Natural killer cell (primary cell): ENCODE results near the gene ATXN10. TPM values are rescaled to one million over a fixed set of nuclear protein-coding genes. Genes with fewer than 3 reads are reported as not detected.
A peak's percentile ranks its signal among the peaks of the same experiment; 100 is the strongest.

Experiments
- ATAC-seq, 3 donors: fragments of 150-1000 bp in 2 of 3; fragments of 200-7000 bp in 1 of 3; cut with Tn5 transposase; 1 replicate in 1 of 3; 2 replicates in 2 of 3; pipeline ENCODE4 v1.10.0; 2021; ENCODE audit warnings: mild to moderate bottlenecking in 2 of 3, moderate library complexity in 2 of 3
- DNase-seq, 2 donors: peaks; one replicate each; pipeline versions ENCODE4 v3.0.0 to v3.0.0-alpha.2; 2013 to 2021; ENCODE audit warnings: mixed read lengths in 1 of 2
- H3K27ac ChIP-seq: one replicate; pipeline ENCODE4 v1.5.1; 2013; ENCODE audit warnings: mild to moderate bottlenecking, low read length
- H3K27me3 ChIP-seq: one replicate; pipeline ENCODE4 v1.6.1; 2013; ENCODE audit warnings: low read length; ENCODE audit not compliant: control insufficient read depth, insufficient read depth
- H3K36me3 ChIP-seq: one replicate; pipeline ENCODE4 v1.6.1; 2013; ENCODE audit warnings: low read length; ENCODE audit not compliant: control insufficient read depth, insufficient read depth
- H3K4me1 ChIP-seq: one replicate; pipeline ENCODE4 v1.6.1; 2013; ENCODE audit warnings: low read length; ENCODE audit not compliant: control insufficient read depth, insufficient read depth
- H3K4me3 ChIP-seq: one replicate; pipeline ENCODE4 v1.5.1; 2013; ENCODE audit warnings: low read length
- H3K9me3 ChIP-seq: one replicate; pipeline ENCODE4 v1.6.1; 2013; ENCODE audit warnings: low read length; ENCODE audit not compliant: control insufficient read depth, insufficient read depth
- H3K27ac Mint-ChIP-seq, 2 donors: one replicate each; pipeline ENCODE4 v1.8.0; 2022; ENCODE audit warnings: mild to moderate bottlenecking in 2 of 2, mixed read lengths in 2 of 2, moderate library complexity in 1 of 2
- H3K27me3 Mint-ChIP-seq, 2 donors: one replicate each; pipeline ENCODE4 v1.8.0; 2022; ENCODE audit warnings: low read depth in 2 of 2, mixed read lengths in 2 of 2
- H3K36me3 Mint-ChIP-seq: one replicate; pipeline ENCODE4 v1.8.0; 2022; ENCODE audit warnings: mixed read lengths
- H3K4me1 Mint-ChIP-seq, 2 donors: one replicate each; pipeline ENCODE4 v1.8.0; 2022; ENCODE audit warnings: mixed read lengths in 2 of 2
- H3K4me3 Mint-ChIP-seq: one replicate; pipeline ENCODE4 v1.8.0; 2022; ENCODE audit warnings: mild to moderate bottlenecking, moderate library complexity, mixed read lengths
- H3K9me3 Mint-ChIP-seq, 2 donors: one replicate each; pipeline ENCODE4 v1.8.0; 2022; ENCODE audit warnings: mixed read lengths in 2 of 2
- WGBS: methylation state at CpG from one replicate; pipeline ENCODE4 v1.1.7; 2013; ENCODE audit warnings: missing lambda C conversion rate; ENCODE audit not compliant: insufficient coverage; 5-methylcytosine and 5-hydroxymethylcytosine counted together
- intact Hi-C: fragments of 100-400 bp; cut with micrococcal nuclease; formaldehyde crosslinking; loops from one replicate; pipeline ENCODE4 v1.14.2; 2022
- total RNA-seq, 4 donors: library from RNA; stranded (reverse); fragments of 120-200 nt in 1 of 4; gene quantifications; one replicate each; pipeline versions ENCODE4 v1.2.3 to v1.2.4, GENCODE V29; 2013 to 2022
- TF ChIP-seq, protein P1 (sequence below): fragments of 200-600 bp; IDR thresholded peaks from one replicate; pipeline ENCODE4 v1.8.0; 2022; ENCODE audit warnings: antibody characterized with exemption

Gene ATXN10
- total RNA-seq, 3 donors from 2014 or later (not counting 1 experiment from before 2014, with no cell fraction given), result 79.3 to 90.5 (median 88.8) TPM

DNA sequence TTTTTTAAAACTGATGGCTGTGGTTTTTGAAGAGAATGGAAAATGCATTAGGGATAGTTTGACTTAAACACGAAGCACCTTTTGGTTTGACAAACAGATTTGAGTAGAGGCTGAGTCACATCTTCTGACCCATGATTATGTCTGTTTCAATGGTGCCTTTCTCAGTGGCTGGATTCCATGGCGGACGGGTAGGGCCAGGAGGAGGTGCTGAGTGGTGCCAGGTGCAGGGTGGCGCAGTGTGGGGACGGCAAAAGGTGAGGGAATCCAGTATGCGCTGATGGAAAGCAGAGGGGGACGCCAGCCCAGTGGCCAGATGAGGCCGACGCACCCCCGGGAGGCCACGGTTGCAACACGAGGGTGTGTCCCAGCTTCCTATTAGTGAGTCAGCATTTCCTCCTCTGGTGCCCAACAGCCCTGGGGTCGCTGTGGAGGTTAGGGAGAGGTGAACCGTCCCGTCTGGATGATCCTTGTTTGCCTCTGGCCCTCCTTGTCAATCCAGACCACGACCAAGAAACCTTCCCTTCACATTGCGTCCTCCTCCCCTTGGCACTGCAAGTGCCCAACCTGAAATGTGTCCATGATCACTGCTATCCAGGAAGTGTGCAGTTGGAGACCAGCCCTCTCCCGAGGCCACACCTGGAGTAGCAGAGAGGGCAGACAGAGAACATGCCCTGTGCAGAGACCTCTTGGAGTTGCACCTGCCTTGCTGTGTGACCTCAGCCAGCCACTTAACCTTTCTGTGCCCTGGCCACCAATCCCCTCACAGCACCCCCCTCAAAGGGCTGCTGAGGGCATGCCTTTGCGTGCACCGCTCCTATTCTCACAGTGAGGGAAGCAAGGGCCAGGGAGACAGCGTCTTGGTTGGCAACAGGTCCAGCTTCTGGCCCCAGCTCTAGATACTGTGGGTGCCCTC is 32.5 kb upstream of the ATXN10 start:
- WGBS, result 46% methylated on average over 20 of the region's 21 CpGs
- H3K9me3 Mint-ChIP-seq, result no peaks in the 10 kb centered on the region
- H3K36me3 ChIP-seq, result no peaks in the 10 kb centered on the region
- peaks cover 20 to 22% of the 10 kb centered on the region in 2 donors for H3K4me1 Mint-ChIP-seq
- TF ChIP-seq, protein P1, sequence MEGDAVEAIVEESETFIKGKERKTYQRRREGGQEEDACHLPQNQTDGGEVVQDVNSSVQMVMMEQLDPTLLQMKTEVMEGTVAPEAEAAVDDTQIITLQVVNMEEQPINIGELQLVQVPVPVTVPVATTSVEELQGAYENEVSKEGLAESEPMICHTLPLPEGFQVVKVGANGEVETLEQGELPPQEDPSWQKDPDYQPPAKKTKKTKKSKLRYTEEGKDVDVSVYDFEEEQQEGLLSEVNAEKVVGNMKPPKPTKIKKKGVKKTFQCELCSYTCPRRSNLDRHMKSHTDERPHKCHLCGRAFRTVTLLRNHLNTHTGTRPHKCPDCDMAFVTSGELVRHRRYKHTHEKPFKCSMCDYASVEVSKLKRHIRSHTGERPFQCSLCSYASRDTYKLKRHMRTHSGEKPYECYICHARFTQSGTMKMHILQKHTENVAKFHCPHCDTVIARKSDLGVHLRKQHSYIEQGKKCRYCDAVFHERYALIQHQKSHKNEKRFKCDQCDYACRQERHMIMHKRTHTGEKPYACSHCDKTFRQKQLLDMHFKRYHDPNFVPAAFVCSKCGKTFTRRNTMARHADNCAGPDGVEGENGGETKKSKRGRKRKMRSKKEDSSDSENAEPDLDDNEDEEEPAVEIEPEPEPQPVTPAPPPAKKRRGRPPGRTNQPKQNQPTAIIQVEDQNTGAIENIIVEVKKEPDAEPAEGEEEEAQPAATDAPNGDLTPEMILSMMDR, result no peak
- H3K27me3 Mint-ChIP-seq, result peaks cover 11 to 26% of the 10 kb centered on the region in 2 donors
- H3K4me3 Mint-ChIP-seq, result peak overlapping the region; percentile 50
- no peaks in the 10 kb centered on the region for H3K9me3 ChIP-seq
- H3K27ac Mint-ChIP-seq, result peak overlapping the region in 1 of 2 donors; percentile 78
- H3K27ac ChIP-seq, result no peak overlapping the region
- no peak for ATAC-seq
- no peak overlapping the region for H3K4me3 ChIP-seq
- no peaks in the 10 kb centered on the region for H3K36me3 Mint-ChIP-seq
- DNase-seq, result no peak
- intact Hi-C loops, result no loop called here
- H3K27me3 ChIP-seq, result no peaks in the 10 kb centered on the region
- H3K4me1 ChIP-seq, result peaks cover 20% of the 10 kb centered on the region

DNA sequence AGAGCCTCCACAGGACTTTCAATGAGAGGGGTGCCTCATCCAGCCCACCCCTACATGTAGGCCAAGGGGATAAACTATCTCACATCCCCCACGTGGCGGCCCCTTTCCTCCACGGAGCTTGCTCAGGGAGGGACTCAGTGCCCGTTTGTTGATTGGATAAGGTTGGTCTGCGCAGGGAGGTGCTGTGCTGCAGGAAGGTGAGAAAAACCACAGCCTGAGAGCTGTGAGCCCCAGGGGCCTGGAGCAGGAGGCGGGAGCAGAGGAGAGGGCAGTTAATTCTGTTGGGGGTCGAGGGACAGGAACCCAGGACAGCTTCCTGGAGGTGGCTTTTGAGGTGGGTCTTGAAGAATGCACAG is 31.9 kb upstream of the ATXN10 start:
- H3K9me3 Mint-ChIP-seq, result no peaks in the 10 kb centered on the region
- H3K4me3 Mint-ChIP-seq, result peak overlapping the region; percentile 50
- Histone ChIP-seq H3K36me3 (no peaks in the 10 kb centered on the region), H3K27ac (no peak overlapping the region), H3K9me3 (no peaks in the 10 kb centered on the region), H3K4me3 (no peak overlapping the region), H3K27me3 (no peaks in the 10 kb centered on the region), H3K4me1 (peaks cover 23% of the 10 kb centered on the region)
- peak overlapping the region in 1 of 2 donors; percentile 78 for H3K27ac Mint-ChIP-seq
- TF ChIP-seq, protein P1, result no peak
- no peaks in the 10 kb centered on the region for H3K36me3 Mint-ChIP-seq
- peak; percentile 60 to 78 (median 76) for ATAC-seq
- intact Hi-C loops, result no loop called here
- H3K4me1 Mint-ChIP-seq, result peaks cover 20 to 22% of the 10 kb centered on the region in 2 donors
- 3% methylated on average over 7 of the region's 7 CpGs for WGBS
- DNase-seq, result peak in 1 of 2 donors; percentile 12
- peaks cover 11 to 26% of the 10 kb centered on the region in 2 donors for H3K27me3 Mint-ChIP-seq

DNA sequence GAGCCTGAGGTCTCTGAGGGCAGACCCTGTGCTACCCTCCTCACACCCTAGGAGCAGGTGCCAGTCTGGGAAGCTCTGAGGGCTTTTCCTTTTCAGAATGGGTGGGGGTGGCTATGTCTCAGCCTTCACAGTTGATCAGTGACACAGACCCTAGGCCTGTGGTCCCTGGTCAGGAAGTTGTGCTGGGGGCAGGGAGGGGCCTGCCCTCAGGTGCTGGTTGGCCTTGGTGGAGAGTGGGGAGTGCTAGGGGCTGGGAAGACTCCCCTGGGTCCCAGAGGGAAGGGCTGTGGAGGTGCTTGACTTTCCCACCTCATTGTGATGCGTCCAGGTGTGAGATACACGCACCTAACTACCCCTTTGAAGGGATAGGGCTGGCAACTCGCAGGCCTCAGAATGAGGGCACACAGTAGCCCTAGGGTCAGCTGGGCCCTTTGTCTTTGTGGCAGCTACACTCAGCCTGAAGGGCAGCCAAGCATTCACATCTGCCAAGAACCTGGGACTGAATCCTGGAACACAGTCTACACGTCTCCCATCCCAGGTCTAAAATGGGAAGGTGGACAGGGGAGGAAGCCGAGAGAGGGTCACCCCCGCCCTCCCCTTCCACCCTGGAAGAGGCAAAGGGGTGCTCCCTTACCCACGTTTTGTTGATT is 31.2 kb upstream of the ATXN10 start:
- Mint-ChIP-seq H3K27me3 (peaks cover 8 to 26% of the 10 kb centered on the region in 2 donors), H3K9me3 (no peaks in the 10 kb centered on the region), H3K27ac (peak overlapping the region in 1 of 2 donors; percentile 78), H3K4me3 (no peak overlapping the region), H3K4me1 (peaks cover 20 to 22% of the 10 kb centered on the region in 2 donors), H3K36me3 (no peaks in the 10 kb centered on the region)
- intact Hi-C loops, result no loop called here
- Histone ChIP-seq H3K27me3 (no peaks in the 10 kb centered on the region), H3K4me3 (no peak overlapping the region), H3K4me1 (peaks cover 30% of the 10 kb centered on the region), H3K27ac (no peak overlapping the region), H3K9me3 (no peaks in the 10 kb centered on the region), H3K36me3 (no peaks in the 10 kb centered on the region)
- TF ChIP-seq, protein P1, result no peak
- WGBS, result 84% methylated on average over 7 of the region's 7 CpGs
- no peak for DNase-seq
- peak; percentile 31 to 60 (median 58) for ATAC-seq
